Measurements from ENCODE around the gene OGFOD3. TPM values are rescaled to one million over a fixed set of nuclear protein-coding genes. Genes with fewer than 3 reads are reported as not detected.
"Not testable (repeated sequence)": the region's sequence is repeated elsewhere in the genome, so short reads cannot be mapped to it uniquely, and the experiment has no call there.

Gene OGFOD3
- total RNA-seq, 1 donor from 2014 or later, result 23.5 TPM

- DNase-seq (ENCODE audit: low spot score) (no peak), ATAC-seq (no peak)
- intact Hi-C loops (cut with DNase I), result no loop called here
Measured at GRCh38 chr17:82369211-82369610, 49.2 kb downstream of the OGFOD3 start.

DNA sequence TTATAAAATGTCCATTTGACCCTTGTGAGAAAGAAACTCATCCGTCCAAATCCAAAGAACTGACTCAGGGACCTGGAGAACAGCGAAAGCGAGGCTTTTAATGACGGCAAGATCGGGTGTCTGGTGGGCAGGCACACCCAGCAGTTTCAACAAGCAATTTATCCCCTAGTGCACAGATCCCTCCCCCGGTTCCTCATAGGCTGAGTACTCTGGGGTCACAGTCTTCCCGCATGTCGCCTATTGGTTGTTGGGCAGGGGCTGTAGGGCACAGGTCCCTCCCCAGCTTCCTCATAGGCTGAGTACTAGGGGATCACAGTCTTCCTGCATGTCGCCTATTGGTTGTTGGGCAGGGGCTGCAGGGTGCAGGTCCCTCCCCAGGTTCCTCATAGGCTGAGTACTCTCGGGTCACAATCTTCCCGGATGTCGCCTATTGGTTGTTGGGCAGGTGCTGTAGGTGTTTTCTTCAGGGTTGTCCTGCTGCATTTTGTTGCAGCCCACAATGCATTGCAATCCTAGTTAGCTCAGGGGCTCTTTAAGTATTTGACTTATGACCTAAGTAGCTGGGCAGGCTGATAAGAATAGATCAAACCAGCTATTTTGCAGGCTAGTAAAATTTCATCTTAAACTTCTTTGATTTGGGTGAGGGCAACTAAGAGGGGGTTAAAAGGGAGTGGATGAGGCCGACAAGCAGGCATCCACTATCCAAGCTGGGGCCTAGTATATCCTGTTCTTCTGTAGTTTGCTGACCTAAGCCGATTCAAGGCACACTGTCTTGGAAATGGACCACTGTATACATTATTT, 50.5 kb downstream of the OGFOD3 start:
- ATAC-seq (no peak), DNase-seq (ENCODE audit: low spot score) (no peak)
- intact Hi-C loops (cut with DNase I), result no loop called here

GRCh38 chr17:82366749-82367148, 51.6 kb downstream of the OGFOD3 start:
- no peak for ATAC-seq
- DNase-seq (ENCODE audit: low spot score), result no peak
- intact Hi-C loops (cut with DNase I), result no loop called here

DNA sequence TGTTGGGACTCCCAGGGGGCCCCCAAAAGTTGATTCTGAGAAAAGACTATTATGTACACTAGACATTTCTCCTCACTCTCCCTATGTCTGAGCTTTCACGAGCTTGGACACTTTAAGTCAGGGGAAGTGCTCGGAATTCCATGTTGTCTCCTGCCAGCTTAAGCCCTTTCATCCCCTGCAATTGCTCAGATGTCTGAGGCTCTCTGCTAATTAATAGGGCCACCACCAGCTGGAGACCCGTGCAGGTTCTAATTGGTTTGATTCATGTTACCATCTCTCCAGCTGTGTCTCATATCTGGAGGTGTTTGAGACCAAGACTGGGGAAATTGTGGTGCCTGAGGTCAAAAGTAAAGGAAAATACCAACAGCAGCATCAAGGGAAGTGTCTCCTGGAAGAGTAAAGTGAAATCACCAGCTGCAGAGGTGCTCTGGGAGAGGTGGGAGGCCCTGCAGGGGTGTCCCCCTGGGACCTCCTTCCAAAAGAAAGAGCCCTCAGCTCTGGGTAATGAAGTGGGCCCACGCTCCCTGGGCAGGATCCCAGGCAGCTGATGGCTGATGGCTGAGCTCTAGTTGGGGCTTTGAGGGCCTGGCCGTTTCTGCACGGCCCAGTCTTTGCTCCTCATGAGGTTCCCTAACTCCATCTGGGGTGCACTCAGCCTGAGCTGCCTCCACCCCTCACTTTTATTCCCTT, 52.6 kb downstream of the OGFOD3 start:
- ATAC-seq (no peak), DNase-seq (ENCODE audit: low spot score) (no peak)
- intact Hi-C loops (cut with DNase I), result no loop called here

- ATAC-seq (no peak), DNase-seq (ENCODE audit: low spot score) (no peak)
- intact Hi-C loops (cut with DNase I), result no loop called here
Measured at GRCh38 chr17:82361885-82362633, 56.3 kb downstream of the OGFOD3 start.

GRCh38 chr17:82359451-82360074, 58.8 kb downstream of the OGFOD3 start:
- ATAC-seq; DNase-seq (ENCODE audit: low spot score); intact Hi-C loops (cut with DNase I): not testable (repeated sequence)

DNA sequence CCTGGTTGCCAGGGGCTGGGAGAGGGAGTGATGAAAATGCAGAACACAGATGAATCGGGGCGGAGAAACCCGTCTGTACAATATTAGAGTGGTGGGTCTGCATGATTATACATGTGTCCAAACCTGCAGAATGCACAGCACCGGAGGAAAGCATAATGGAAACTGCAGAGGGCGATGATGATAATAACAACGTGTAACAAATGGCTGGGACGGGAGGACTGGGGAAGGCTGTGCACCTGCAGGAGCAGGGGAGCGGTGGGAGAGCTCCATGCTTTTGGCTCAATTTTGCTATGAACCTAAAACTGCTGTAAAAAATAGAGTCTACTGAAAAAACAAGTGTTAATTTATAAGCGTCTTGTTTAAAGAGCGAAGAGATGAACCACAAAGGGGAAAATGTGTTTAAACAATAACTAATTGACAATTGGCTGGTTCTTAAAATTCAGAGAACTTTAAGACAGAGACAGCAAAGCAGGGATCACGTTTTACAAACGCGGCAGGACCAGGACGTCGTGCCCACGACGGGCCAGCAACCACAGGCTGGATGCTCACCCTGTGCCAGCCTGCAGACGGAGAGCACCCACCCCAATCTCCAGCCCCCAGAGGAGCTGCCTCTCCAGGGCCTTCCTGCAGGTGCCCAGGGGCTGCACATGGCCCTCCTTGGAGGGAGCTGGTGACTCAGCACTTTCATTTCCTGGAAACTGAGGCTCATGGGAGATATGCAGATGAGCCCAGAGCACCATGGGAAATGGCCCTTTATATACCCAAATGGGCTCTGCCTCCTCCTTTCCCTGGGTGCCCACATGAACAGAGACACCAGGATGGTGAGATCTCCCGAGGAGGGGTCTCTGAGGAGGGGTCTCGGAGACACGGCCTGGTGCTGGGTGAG, 59.7 kb downstream of the OGFOD3 start, which contains the start of gene TEX19:
TSS of gene TEX19 (plus strand) at position 783 of the 886 bp plus-strand sequence. CDS start 2,904 bp downstream, outside the sequence.
- intact Hi-C loops (cut with DNase I), result no loop called here
- DNase-seq (ENCODE audit: low spot score), result no peak

GRCh38 chr17:82357394-82357793, 61.0 kb downstream of the OGFOD3 start:
- no peak for ATAC-seq
- intact Hi-C loops (cut with DNase I), result no loop called here
- no peak for DNase-seq (ENCODE audit: low spot score)

More for the DNA sequence above, 59.7 kb downstream of the OGFOD3 start, which contains the start of gene TEX19:
- ATAC-seq, result no peak

GRCh38 chr17:82356845-82357355, 61.5 kb downstream of the OGFOD3 start:
- intact Hi-C loops (cut with DNase I), result no loop called here
- DNase-seq (ENCODE audit: low spot score), result no peak
- peak; percentile 11 for ATAC-seq

GRCh38 chr17:82355770-82356427, 62.5 kb downstream of the OGFOD3 start:
- ATAC-seq, result no peak
- intact Hi-C loops (cut with DNase I), result no loop called here

DNA sequence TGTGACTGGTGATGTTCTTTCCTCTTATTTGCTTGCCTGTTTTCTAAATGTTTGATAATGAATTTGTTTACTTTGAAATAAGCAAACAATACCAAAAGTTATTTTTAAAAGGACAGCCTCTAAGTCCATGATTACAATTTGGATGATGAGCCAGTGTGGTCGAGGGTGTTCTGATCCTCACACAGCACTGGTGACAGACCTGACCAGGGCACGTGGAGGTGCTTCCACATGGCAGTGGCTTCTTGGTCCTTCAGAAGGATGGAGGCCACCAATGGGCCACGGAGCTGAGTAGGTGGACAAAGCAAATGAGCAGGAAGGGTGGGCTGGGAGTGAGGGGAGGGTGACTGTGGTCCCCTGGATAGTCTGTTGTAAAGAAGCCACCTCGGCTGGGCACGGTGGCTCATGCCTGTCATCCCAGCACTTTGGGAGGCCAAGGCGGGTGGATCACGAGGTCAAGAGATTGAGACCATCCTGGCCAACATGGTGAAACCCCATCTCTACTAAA, 63.5 kb downstream of the OGFOD3 start:
- intact Hi-C loops (cut with DNase I), result no loop called here
- no peak for ATAC-seq
- no peak for DNase-seq (ENCODE audit: low spot score)

More at GRCh38 chr17:82355770-82356427, 62.5 kb downstream of the OGFOD3 start:
- DNase-seq (ENCODE audit: low spot score), result no peak

DNA sequence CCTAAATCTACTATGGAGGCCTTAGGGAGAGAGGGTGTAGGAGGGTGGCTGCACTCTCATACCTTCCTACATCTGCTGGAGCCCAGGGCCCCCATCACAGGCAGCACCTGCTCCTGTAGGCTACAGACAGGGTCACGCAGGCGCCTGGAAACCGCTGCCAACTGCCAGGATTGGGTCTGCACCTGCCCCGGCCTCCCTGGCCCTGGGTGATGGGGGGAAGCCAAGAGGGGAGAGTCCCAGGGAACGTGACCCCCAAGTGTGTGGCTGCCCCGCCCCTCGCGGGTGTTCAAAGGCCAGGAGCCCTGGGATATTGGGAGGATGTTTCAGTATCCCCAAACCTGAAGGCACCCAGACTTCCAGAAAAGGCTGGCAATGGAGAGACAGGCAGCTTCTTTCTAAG, 64.9 kb downstream of the OGFOD3 start:
- ATAC-seq (no peak), DNase-seq (ENCODE audit: low spot score) (no peak)
- intact Hi-C loops (cut with DNase I), result loop anchor here (2.0 kb wide), 1 partner anchor 61 kb away; no protein-coding TSS in a partner anchor

DNA sequence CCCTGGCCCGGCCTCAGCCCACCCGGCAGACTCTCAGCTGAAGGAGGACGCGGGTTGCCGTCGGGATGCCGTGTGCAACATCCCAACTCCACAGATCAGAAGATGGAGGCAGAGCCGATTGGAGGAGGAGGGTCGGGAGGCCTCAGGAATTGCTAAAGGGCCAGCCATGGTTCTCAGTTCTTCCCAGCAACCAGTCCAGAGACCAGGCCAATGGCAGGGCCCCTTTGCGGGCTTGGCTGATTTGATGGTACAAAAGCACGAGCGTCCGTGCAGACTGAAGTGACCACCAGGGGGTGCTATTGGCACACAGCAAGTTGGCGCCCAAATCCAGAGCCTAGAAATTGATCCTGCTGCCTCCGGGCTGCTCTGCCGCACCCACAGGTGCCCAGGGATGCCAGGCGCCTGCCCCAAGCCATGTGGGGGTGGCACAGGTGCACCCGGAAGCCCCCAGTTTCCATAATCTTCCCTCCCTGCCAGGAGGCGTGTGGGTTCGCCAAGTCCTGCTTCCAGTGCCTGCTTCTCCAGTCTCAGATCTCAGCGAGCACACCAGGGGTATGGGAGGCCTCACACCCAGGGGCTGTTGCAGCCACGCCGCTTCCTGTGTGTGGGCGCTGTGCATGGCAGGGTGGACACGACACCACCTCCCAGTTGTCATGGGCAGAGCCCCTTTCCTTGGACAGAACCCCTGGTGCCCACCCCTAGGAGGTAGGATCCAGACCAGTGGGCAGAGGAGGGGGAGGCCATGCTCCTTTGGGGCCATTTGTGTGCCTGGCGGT, 66.5 kb downstream of the OGFOD3 start:
- ATAC-seq (peak; percentile 79), DNase-seq (ENCODE audit: low spot score) (peak; percentile 90)
- intact Hi-C loops (cut with DNase I), result loop anchor here (2.0 kb wide), 1 partner anchor 63 kb away; no protein-coding TSS in a partner anchor

DNA sequence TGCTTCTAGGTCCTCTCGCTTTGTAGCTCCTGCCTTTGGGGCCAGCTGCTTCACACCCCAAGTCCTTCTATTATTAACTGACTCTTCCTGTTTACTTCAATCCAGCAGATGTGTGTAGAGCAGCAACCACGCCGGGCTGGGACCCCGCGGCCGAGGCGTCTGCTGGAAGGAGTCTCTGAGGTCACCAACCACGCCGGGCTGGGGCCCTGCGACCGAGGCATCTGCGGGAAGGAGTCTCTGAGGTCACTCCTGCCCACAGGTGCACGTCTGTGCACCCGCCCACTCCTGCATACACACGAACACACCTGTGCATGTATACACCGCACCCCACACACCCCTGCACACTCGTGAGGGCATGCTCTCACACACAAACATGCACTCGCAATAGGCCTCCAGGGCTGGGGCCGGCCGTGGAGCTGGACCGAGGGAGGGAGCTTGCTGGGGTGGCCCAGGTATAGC, 67.1 kb downstream of the OGFOD3 start:
- ATAC-seq (peak; percentile 12), DNase-seq (ENCODE audit: low spot score) (no peak)
- intact Hi-C loops (cut with DNase I), result no loop called here

GRCh38 chr17:82350182-82351030, 68.0 kb downstream of the OGFOD3 start:
- intact Hi-C loops (cut with DNase I), result no loop called here
- ATAC-seq (no peak), DNase-seq (ENCODE audit: low spot score) (no peak)

All from sciatic nerve (tissue), 2 donors.